CMK (cell line): ENCODE results near the gene CRYGC.

Experiments
- DNase-seq: peaks from one replicate; pipeline ENCODE4 v3.0.0-alpha.2; 2010; ENCODE audit warnings: low read depth

CRYGC gene

GRCh38 chr2:208093128-208093527 lies 36.5 kb downstream of the CRYGC start:
- no peak for DNase-seq

- DNase-seq, result no peak
Measured at GRCh38 chr2:208092093-208092832, 37.4 kb downstream of the CRYGC start.

DNA sequence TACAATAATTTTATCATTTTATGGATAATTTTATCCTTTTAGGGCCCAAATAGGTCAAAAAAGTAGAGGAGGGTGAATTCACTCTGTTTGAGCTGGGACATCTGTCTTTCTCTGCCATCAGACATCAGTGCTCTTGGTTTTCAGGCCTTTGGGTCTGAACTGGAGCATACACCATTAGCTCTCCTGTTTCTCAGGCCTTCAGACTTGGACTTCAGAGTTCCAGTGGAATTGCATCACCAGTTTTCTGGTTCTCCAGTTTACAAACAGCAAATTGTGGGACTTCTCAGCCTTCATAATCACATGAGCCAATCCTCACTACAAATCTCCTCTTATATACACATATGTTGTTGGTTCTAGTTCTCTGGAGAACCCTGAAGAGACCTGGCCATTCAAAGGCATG lies 39.2 kb downstream of the CRYGC start:
- no peak for DNase-seq

GRCh38 chr2:208086029-208086428 lies 43.6 kb downstream of the CRYGC start:
- DNase-seq, result no peak

- no peak for DNase-seq
Measured at GRCh38 chr2:208083807-208084206, 45.8 kb downstream of the CRYGC start.
